Measurements from ENCODE around the gene PHLPP1.
A peak's percentile ranks its signal among the peaks of the same experiment; 100 is the strongest.
"Not testable (repeated sequence)": the region's sequence is repeated elsewhere in the genome, so short reads cannot be mapped to it uniquely, and the experiment has no call there.

The PHLPP1 gene

DNA sequence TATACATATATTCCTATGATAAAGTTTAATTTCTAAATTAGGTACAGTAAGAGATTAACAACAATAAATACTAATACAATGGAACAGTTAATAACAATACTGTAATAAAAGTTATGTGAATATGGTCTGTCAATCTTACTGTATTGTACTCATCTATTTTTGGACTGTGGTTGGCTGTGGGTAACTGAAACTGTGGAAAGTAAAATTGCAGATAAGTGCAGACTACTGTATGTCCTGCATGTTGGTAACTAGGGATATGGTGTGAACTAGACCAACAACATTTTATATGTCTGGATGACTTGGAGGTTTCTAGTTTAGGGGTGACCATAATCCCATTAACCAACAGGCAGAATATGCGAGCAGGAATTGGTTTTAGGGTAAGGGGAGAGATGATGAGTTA is 23.3 kb downstream of the PHLPP1 start:
- TF ChIP-seq CTCF (IDR thresholded peaks at IDR 0.05): no peak
- Histone ChIP-seq H3K4me3 (ENCODE audit: low read depth in 1 of 2, low read length in 1 of 2) (no peak overlapping the region), H3K27ac (no peak overlapping the region), H3K4me1 (ENCODE audit: control insufficient read depth in 1 of 2, insufficient read depth in 1 of 2, low read depth in 1 of 2, low read length in 1 of 2) (peaks cover 0 to 9% of the 10 kb centered on the region in 2 experiments), H3K36me3 (no peaks in the 10 kb centered on the region), H3K27me3 (no peaks in the 10 kb centered on the region), H3K9me3 (no peaks in the 10 kb centered on the region)

GRCh38 chr18:62739911-62740310 is 24.6 kb downstream of the PHLPP1 start:
- Histone ChIP-seq H3K9me3 (no peaks in the 10 kb centered on the region), H3K36me3 (no peaks in the 10 kb centered on the region), H3K4me3 (ENCODE audit: low read depth in 1 of 2, low read length in 1 of 2) (no peak overlapping the region), H3K27me3 (no peaks in the 10 kb centered on the region), H3K4me1 (ENCODE audit: control insufficient read depth in 1 of 2, insufficient read depth in 1 of 2, low read depth in 1 of 2, low read length in 1 of 2) (peaks cover 0 to 9% of the 10 kb centered on the region in 2 experiments), H3K27ac (no peak overlapping the region)
- TF ChIP-seq CTCF (IDR thresholded peaks at IDR 0.05): no peak

GRCh38 chr18:62740650-62741049 is 25.3 kb downstream of the PHLPP1 start:
- H3K9me3 ChIP-seq; H3K36me3 ChIP-seq; H3K27ac ChIP-seq; H3K27me3 ChIP-seq; H3K4me1 ChIP-seq (ENCODE audit: control insufficient read depth in 1 of 2, insufficient read depth in 1 of 2, low read depth in 1 of 2, low read length in 1 of 2); H3K4me3 ChIP-seq (ENCODE audit: low read depth in 1 of 2, low read length in 1 of 2): not testable (repeated sequence)

DNA sequence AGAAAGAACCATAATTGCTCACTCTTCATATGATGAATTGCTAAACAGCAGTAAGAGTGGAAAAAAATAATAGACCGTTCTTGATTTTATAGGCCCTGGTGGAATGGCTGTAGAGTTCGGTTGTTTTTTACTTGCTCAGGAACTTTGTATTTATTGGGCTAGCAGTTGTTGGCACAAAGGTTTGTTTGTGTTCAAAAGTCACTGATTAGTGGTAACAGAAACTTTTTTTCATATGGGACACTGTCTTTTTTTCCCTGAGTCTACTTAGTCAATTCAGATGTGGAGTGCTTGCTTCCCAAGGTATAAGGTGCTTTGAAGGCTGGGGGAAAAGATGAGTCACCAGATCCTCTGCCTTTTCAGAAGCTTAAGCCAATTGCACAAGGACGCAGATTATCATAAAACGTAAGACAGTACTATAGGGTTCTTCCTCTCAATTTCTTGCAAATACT is 25.8 kb downstream of the PHLPP1 start:
- Histone ChIP-seq H3K4me3 (ENCODE audit: low read depth in 1 of 2, low read length in 1 of 2) (no peak overlapping the region), H3K36me3 (no peaks in the 10 kb centered on the region), H3K4me1 (ENCODE audit: control insufficient read depth in 1 of 2, insufficient read depth in 1 of 2, low read depth in 1 of 2, low read length in 1 of 2) (peaks cover 0 to 9% of the 10 kb centered on the region in 2 experiments), H3K9me3 (no peaks in the 10 kb centered on the region), H3K27me3 (no peaks in the 10 kb centered on the region), H3K27ac (peak overlapping the region; percentile 22)
- TF ChIP-seq CTCF (IDR thresholded peaks at IDR 0.05): no peak

DNA sequence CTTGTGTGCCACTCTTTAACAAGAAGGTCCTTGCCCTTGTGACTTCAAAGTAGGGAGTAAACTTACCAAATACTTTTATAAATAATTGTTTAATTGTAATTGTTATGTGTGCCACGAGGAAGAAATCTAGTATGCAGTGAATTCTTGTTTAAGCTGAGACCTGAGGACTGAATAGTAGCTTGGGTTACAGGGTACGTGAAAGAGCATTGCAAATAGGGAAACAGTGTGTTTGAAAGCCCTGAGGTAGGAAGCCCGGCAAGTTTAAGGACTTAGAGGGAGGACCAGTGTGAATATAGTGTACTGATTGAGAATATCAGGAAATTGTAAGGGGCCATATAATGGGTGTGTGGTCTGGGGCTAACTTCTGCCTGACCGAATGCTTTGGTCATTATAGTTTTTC is 26.2 kb downstream of the PHLPP1 start:
- H3K27me3 ChIP-seq: no peaks in the 10 kb centered on the region
- H3K9me3 ChIP-seq: no peaks in the 10 kb centered on the region
- H3K36me3 ChIP-seq: no peaks in the 10 kb centered on the region
- peaks cover 0 to 9% of the 10 kb centered on the region in 2 experiments for H3K4me1 ChIP-seq (ENCODE audit: control insufficient read depth in 1 of 2, insufficient read depth in 1 of 2, low read depth in 1 of 2, low read length in 1 of 2)
- TF ChIP-seq CTCF (IDR thresholded peaks at IDR 0.05): no peak
- no peak overlapping the region for H3K4me3 ChIP-seq (ENCODE audit: low read depth in 1 of 2, low read length in 1 of 2)
- peak overlapping the region; percentile 22 for H3K27ac ChIP-seq

DNA sequence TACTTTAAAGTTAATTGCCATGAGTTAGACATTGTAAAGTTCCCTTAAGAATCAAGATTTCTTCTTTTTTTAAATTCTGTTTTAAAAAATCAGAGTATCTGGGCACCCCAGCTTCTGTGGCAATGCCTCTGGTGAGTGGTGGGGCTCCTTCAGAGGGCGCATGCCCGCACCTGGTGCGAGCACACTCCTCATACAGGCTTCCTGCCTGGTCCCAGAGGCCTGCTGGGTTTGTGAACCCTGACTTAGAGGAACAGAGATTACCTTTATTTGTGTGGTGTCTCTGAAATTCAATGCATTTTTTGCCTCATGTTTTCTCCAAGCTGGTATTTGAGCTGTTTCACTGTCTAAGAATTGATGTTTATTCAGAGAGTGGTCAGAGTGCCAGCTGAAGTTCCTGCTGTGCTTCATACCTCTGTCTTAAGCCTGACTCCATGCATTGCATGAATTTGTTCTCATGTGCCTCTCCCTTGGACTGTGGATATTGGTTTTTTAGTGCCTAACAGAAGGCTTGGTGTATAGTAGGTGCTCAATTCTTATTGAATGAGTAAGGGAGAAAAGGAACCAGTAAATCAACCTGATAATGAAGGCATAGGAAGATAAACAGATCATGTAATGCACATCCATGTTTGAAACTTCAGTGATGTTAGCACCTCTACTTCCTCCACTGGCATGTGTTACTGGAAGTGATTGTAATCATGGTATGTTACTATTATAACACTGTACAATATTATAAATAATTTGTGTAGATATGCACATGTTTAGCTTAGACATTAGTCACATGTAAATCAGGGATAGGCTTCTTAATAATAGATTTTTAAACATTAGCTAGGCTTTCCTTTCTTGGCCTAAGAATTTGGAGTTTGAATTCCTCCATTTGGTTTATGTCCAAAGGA is 29.0 kb downstream of the PHLPP1 start:
- no peaks in the 10 kb centered on the region for H3K36me3 ChIP-seq
- TF ChIP-seq CTCF (IDR thresholded peaks at IDR 0.05): no peak
- H3K9me3 ChIP-seq: no peaks in the 10 kb centered on the region
- no peak overlapping the region for H3K4me3 ChIP-seq (ENCODE audit: low read depth in 1 of 2, low read length in 1 of 2)
- no peaks in the 10 kb centered on the region for H3K27me3 ChIP-seq
- H3K4me1 ChIP-seq (ENCODE audit: control insufficient read depth in 1 of 2, insufficient read depth in 1 of 2, low read depth in 1 of 2, low read length in 1 of 2): peaks cover 0 to 9% of the 10 kb centered on the region in 2 experiments
- H3K27ac ChIP-seq: peak overlapping the region; percentile 19

Data from neutrophil (primary cell).